ENCODE results near the gene CHST11. TPM values are rescaled to one million over a fixed set of nuclear protein-coding genes. Genes with fewer than 3 reads are reported as not detected.
"Not testable (repeated sequence)": the region's sequence is repeated elsewhere in the genome, so short reads cannot be mapped to it uniquely, and the experiment has no call there.

The CHST11 gene
- total and polyA plus RNA-seq, 2 donors: 4.7 to 10.0 TPM

DNA sequence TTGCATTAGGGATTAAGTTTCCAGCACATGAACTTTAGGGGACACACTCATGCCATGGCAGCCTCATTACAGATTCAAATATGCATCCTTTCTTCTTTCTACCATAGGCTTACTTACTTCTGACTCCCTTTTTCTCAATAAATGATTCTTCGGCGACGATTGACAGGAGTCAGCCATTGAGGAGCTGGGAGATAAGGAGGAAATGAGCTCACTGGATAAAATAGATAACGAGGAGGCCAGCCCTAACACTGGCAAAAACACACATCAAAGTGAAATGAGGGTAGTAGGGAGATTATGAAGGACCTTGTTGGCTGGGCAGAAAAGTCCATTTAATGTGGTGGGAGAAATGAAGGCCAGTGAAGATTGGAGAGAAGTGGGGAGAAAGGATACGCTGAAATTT lies 329.1 kb downstream of the CHST11 start:
- Histone ChIP-seq H3K27ac (ENCODE audit: low read depth) (no peak overlapping the region), H3K4me3 (ENCODE audit: low read depth, low read length) (no peak overlapping the region), H3K4me1 (ENCODE audit: insufficient read depth) (no peaks in the 10 kb centered on the region), H3K36me3 (ENCODE audit: insufficient read depth) (no peaks in the 10 kb centered on the region)
- 88% methylated on average over 5 of the region's 5 CpGs for WGBS
- no peak for DNase-seq (ENCODE audit: extremely low spot score)

DNA sequence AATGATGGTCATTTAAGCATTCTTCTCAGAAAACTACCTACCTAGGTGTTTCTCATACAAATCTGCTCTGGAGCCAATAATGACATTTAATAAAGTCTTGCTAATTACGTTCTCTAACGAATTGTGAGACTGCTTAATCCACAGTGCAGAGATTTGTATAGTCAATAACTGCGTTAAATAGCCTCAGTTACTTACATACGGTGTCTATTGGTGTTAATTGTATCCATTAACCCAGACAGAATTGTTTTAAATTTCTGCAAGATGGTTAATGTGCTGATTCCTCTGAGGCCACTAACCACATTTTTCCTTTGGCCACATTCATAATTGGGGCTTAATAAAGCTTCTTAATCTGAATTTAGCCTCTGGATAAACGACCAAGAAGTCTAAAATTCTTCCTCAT lies 329.6 kb downstream of the CHST11 start:
- no peaks in the 10 kb centered on the region for H3K4me1 ChIP-seq (ENCODE audit: insufficient read depth)
- no peak overlapping the region for H3K27ac ChIP-seq (ENCODE audit: low read depth)
- DNase-seq (ENCODE audit: extremely low spot score): no peak
- 91% methylated on average over 5 of the region's 5 CpGs for WGBS
- no peaks in the 10 kb centered on the region for H3K36me3 ChIP-seq (ENCODE audit: insufficient read depth)
- H3K4me3 ChIP-seq (ENCODE audit: low read depth, low read length): no peak overlapping the region

DNA sequence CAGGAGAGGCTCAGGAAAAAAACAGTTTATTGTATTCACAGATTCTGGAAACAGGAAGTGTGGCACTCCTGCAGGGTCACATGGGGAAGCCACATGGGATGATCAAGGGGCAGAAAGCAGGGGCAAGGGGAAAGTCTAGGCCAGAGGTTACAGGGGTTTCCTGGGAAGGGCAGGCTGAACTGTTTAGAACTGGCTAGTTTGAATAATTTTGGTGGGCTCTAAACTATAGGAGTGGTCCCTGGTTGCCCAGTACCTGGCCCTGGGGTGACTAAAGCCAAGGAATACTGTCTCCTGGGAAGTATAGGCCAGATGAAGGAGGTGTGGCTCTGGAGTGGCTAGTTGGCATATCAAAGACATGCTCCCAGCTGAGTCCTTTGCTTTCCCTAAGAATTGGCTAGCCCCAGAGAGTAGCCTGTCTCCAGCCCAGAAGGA lies 332.1 kb downstream of the CHST11 start:
- H3K4me1 ChIP-seq (ENCODE audit: insufficient read depth): no peaks in the 10 kb centered on the region
- DNase-seq (ENCODE audit: extremely low spot score): no peak
- H3K36me3 ChIP-seq (ENCODE audit: insufficient read depth): no peaks in the 10 kb centered on the region
- no peak overlapping the region for H3K27ac ChIP-seq (ENCODE audit: low read depth)
- no peak overlapping the region for H3K4me3 ChIP-seq (ENCODE audit: low read depth, low read length)

DNA sequence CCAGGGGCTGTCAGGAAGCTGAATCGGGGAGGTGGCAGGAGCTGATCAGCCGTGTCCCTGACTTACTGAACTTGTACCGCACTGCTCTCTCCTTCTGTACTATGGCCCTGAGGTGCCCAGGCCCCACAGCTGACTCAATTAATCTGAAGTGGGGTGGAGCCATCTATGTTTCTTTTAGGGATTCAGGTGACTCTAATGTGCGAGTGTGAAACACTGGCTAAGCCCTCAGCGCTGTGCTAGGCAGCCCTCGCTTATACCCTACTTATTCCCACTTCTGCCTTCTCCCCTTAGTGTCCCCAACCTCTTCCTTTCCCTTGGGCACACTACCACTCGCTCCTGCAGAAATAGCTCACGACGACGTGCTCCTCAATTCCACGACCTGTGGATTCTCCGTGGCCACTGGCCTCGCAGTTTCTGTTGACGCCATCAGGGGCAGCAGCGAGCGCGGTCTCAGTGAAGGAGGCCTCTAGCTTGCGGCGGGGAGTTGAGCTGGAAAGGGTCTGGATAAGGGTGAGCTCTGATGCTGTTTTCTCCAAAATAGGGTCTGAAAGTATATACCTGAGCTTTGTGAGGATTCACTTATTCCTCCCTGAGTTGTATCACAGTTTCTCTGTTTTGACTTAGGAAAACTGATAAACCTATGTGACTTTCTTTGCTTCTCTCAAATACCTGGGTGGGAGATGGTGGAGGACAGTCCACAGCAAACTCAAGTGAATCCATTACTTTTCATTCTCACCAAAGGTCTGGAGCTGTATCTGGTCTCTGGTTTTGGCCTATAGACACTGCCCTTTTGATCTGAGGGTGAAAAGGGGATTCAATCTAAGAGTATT lies 333.8 kb downstream of the CHST11 start:
- WGBS: 51% methylated on average over 19 of the region's 19 CpGs
- Histone ChIP-seq H3K4me3 (ENCODE audit: low read depth, low read length) (no peak overlapping the region), H3K4me1 (ENCODE audit: insufficient read depth) (no peaks in the 10 kb centered on the region), H3K36me3 (ENCODE audit: insufficient read depth) (no peaks in the 10 kb centered on the region), H3K27ac (ENCODE audit: low read depth) (no peak overlapping the region)
- DNase-seq (ENCODE audit: extremely low spot score): no peak

DNA sequence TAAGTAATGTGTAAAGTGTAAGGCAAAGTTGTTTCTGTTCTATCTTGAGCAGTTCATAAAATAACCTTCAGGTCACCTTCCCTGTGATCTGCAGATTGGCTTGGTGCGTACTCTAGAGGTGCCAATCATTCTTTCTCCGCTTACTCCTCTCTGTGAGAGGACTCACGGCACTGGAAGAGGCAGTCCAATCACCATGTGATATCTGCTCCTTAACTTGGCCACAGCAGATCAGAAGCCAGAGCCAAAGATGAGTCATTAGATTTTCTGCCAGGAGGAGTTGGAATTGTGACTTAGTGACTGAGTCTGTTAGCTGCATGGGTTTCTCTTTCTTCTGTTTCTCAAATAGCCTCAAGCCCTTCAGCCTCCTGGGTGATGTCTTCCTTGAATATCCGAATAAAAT lies 335.8 kb downstream of the CHST11 start:
- no peak for DNase-seq (ENCODE audit: extremely low spot score)
- WGBS: 40% methylated on average over 4 of the region's 4 CpGs
- no peaks in the 10 kb centered on the region for H3K4me1 ChIP-seq (ENCODE audit: insufficient read depth)
- H3K36me3 ChIP-seq (ENCODE audit: insufficient read depth): no peaks in the 10 kb centered on the region
- H3K4me3 ChIP-seq (ENCODE audit: low read depth, low read length): no peak overlapping the region
- no peak overlapping the region for H3K27ac ChIP-seq (ENCODE audit: low read depth)

DNA sequence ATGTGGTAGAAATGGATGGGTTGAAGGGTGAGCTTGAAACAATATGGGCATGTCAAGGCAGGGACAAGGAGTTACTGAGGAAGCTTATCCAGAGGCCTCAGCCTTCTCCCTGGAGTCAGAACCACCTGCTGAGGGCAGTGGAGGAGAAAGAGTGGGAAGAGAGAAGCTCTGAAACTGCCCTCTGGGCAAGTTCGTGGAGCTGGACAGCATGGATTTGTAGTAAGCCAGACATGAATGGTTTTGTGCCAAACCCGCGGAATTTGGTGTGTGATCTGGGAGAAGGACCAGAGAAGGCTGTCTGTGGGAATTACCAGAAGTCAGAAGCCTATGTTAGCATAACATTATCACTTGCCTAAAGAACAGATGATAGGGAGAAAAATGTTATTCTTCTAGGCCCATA lies 336.5 kb downstream of the CHST11 start:
- 64% methylated on average over 3 of the region's 3 CpGs for WGBS
- Histone ChIP-seq H3K27ac (ENCODE audit: low read depth) (no peak overlapping the region), H3K4me1 (ENCODE audit: insufficient read depth) (no peaks in the 10 kb centered on the region), H3K36me3 (ENCODE audit: insufficient read depth) (no peaks in the 10 kb centered on the region), H3K4me3 (ENCODE audit: low read depth, low read length) (no peak overlapping the region)
- no peak for DNase-seq (ENCODE audit: extremely low spot score)

DNA sequence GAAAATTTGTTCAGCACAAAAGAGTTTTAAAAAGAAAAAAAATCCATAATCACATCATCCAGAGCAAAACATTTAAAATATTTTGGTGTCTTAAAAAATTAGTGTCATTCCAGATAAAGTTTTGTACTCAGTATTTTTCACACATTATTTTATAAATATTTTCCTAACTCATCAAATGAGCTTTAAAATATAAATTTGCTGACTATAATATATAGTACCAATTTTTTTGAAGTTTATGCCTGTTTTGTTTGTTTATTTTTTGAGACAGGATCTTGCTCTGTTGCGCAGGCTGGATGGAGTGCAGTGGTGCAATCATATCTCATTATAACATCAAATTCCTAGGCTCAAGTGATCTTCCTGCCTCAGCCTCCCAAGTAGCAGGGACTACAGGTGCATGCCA lies 337.2 kb downstream of the CHST11 start:
- H3K4me3 ChIP-seq (ENCODE audit: low read depth, low read length): no peak overlapping the region
- no peak overlapping the region for H3K27ac ChIP-seq (ENCODE audit: low read depth)
- H3K4me1 ChIP-seq (ENCODE audit: insufficient read depth): no peaks in the 10 kb centered on the region
- DNase-seq (ENCODE audit: extremely low spot score): no peak
- H3K36me3 ChIP-seq (ENCODE audit: insufficient read depth): no peaks in the 10 kb centered on the region
- WGBS: 99% methylated on average over 1 of the region's 1 CpG

DNA sequence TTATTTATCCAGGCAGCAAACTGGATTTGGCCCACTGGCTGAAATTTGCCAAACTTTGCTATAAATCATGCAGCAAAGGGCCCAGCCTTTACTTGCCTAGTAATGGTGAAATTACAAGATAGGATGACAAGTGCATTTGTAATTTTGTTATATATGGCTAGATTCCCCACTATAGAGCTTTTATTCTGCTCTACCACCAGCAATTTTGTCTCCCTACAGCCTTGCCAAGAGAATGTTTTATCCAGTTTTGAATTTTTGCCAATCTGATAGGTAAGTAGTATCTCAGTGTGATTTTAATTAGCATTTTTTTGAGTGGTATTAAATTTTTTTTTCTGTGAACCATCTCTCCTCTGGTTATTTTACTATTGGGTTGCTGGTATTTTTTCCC lies 339.7 kb downstream of the CHST11 start:
- no peaks in the 10 kb centered on the region for H3K4me1 ChIP-seq (ENCODE audit: insufficient read depth)
- no peak for DNase-seq (ENCODE audit: extremely low spot score)

DNA sequence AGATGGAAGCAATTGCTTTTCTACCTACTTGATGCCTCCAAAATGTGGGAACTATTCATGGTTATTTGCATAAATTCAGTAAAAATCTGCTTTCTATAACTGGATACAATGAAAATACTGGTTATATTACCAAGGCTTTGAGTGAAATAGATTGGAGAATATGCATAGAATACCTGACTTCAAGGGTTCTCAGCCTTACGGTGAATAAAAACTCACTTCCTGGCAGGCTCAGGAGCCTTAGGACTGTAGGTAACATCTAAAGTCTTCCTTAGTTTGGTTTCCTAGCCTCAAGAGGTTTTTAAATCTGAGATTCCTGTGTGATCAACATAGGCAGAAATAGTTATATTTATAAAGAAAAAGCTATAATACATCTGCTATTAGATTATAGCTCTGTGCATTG lies 342.7 kb downstream of the CHST11 start:
- DNase-seq (ENCODE audit: extremely low spot score): no peak
- no peak overlapping the region for H3K27ac ChIP-seq (ENCODE audit: low read depth)
- no peak overlapping the region for H3K4me3 ChIP-seq (ENCODE audit: low read depth, low read length)
- H3K36me3 ChIP-seq (ENCODE audit: insufficient read depth): no peaks in the 10 kb centered on the region
- no peaks in the 10 kb centered on the region for H3K4me1 ChIP-seq (ENCODE audit: insufficient read depth)
- 94% methylated on average over 1 of the region's 1 CpG for WGBS

More for the DNA sequence above, 339.7 kb downstream of the CHST11 start:
- Histone ChIP-seq H3K27ac (ENCODE audit: low read depth) (no peak overlapping the region), H3K4me3 (ENCODE audit: low read depth, low read length) (no peak overlapping the region), H3K36me3 (ENCODE audit: insufficient read depth) (no peaks in the 10 kb centered on the region)

DNA sequence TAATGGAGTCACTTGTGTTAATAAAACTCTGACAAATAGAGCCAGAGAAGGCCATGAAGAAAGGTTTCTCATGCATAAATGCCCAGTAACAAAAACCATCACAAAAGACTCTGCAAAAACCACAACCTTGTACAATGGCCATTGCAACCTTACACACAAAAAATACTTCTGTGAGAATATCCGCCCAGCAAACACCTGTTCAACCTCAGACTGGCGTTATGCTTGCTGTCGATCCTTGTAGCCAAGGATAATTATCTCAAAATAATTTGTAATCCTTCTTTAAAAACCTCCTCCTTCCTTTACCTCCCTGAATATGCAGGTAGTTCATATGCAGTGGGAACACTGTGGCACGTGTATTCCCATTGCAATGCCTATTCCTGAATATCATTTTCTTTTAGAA lies 344.3 kb downstream of the CHST11 start:
- Histone ChIP-seq H3K4me1 (ENCODE audit: insufficient read depth) (no peaks in the 10 kb centered on the region), H3K27ac (ENCODE audit: low read depth) (no peak overlapping the region), H3K4me3 (ENCODE audit: low read depth, low read length) (no peak overlapping the region), H3K36me3 (ENCODE audit: insufficient read depth) (no peaks in the 10 kb centered on the region)
- no peak for DNase-seq (ENCODE audit: extremely low spot score)
- WGBS: 84% methylated on average over 4 of the region's 4 CpGs

DNA sequence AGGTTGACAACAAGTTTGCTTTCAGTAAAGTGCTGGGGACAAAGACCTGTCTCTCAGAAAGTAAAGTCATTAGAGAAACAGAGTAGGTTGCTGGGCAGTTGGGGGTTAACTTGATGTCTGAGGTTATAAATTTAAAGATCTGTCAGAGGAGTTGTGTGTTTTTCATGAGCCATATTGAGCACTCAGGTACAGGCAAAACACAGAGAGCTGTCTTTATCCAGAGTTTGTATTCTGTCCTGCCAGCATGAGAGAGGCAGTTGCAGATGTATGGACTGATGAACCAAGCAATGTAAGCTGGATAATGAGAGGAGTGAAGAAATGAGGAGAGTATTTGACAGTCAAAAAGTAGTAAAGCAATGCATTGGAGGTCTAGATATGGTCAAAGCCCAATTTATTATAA lies 344.7 kb downstream of the CHST11 start:
- Histone ChIP-seq H3K27ac (ENCODE audit: low read depth) (no peak overlapping the region), H3K4me1 (ENCODE audit: insufficient read depth) (no peaks in the 10 kb centered on the region), H3K36me3 (ENCODE audit: insufficient read depth) (no peaks in the 10 kb centered on the region), H3K4me3 (ENCODE audit: low read depth, low read length) (no peak overlapping the region)
- DNase-seq (ENCODE audit: extremely low spot score): no peak

DNA sequence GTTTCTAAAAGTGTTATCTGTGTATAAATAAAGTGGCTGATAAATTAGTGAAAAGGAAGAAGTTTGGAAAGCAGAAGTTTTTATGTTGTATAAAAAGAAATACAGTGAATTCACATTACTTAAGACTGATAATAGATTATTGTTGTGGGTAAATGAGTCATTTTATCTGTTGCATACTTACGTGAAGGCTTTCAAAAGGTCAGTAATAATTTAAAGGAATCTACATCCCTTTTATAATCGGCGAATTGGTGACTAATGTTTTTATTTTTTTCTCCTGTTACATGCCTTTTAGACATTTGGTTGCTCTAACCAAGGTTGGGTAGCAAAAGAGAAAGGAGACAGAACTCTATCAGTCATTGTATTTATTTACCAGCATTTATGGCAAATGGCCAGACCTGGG lies 345.5 kb downstream of the CHST11 start:
- WGBS: 63% methylated on average over 3 of the region's 3 CpGs

DNA sequence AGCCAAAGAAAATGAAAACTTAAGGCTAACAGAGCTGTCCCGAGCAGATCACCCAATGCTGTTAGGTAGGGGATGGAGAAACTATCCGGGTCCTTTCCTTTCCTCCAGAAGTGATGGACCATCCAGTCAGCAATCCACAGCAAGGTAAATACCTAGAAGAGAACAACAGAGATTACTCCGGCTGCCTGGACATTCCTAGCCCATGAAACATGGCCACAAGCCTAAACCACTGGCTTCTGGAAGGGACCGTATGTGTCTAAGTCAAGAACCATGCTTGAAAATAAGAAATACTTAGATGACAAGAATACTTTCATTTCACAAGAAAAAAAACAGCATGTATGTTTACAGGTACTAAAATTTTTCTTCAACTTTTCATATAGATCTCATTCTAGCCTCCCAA lies 348.4 kb downstream of the CHST11 start:
- no peak for DNase-seq (ENCODE audit: extremely low spot score)
- Histone ChIP-seq H3K27ac (ENCODE audit: low read depth) (no peak overlapping the region), H3K4me1 (ENCODE audit: insufficient read depth) (no peaks in the 10 kb centered on the region), H3K4me3 (ENCODE audit: low read depth, low read length) (no peak overlapping the region), H3K36me3 (ENCODE audit: insufficient read depth) (no peaks in the 10 kb centered on the region)
- WGBS: 65% methylated on average over 4 of the region's 4 CpGs

More for the DNA sequence above, 345.5 kb downstream of the CHST11 start:
- DNase-seq (ENCODE audit: extremely low spot score): no peak
- H3K36me3 ChIP-seq (ENCODE audit: insufficient read depth): no peaks in the 10 kb centered on the region
- no peak overlapping the region for H3K4me3 ChIP-seq (ENCODE audit: low read depth, low read length)
- no peaks in the 10 kb centered on the region for H3K4me1 ChIP-seq (ENCODE audit: insufficient read depth)
- no peak overlapping the region for H3K27ac ChIP-seq (ENCODE audit: low read depth)

DNA sequence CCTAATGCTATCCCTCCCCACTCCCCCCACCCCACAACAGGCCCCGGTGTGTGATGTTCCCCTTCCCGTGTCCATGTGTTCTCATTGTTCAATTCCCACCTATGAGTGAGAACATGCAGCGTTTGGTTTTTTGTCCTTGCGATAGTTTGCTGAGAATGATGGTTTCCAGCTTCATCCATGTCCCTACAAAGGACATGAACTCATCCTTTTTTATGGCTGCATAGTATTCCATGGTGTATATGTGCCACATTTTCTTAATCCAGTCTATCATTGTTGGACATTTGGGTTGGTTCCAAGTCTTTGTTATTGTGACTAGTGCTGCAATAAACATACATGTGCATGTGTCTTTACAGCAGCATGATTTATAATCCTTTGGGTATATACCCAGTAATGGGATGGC lies 349.4 kb downstream of the CHST11 start:
- not testable (repeated sequence) for H3K4me3 ChIP-seq (ENCODE audit: low read depth, low read length); H3K4me1 ChIP-seq (ENCODE audit: insufficient read depth); H3K27ac ChIP-seq (ENCODE audit: low read depth); DNase-seq (ENCODE audit: extremely low spot score); H3K36me3 ChIP-seq (ENCODE audit: insufficient read depth)
- 96% methylated on average over 4 of the region's 4 CpGs for WGBS

DNA sequence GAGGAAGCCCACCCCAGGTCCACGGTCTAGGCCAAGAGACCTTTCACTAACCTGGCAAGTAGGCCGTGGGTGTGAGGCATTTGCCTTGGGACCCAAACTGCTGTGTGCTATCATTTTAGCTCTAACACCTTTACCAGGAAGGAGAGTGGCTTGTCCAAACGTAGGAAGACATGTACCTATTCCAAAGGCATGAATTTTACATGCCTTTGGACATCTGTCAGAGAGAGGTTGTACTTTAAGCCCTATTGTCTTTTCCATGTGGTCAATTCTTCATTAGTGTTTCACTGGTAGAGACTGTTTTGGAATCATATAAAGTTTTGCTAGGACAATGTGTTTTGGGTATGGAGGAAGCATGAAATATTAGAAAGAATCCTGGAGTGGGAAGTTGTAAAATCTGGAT lies 352.5 kb downstream of the CHST11 start:
- no peak overlapping the region for H3K27ac ChIP-seq (ENCODE audit: low read depth)
- no peaks in the 10 kb centered on the region for H3K36me3 ChIP-seq (ENCODE audit: insufficient read depth)
- H3K4me3 ChIP-seq (ENCODE audit: low read depth, low read length): no peak overlapping the region
- DNase-seq (ENCODE audit: extremely low spot score): no peak
- 91% methylated on average over 3 of the region's 3 CpGs for WGBS
- no peaks in the 10 kb centered on the region for H3K4me1 ChIP-seq (ENCODE audit: insufficient read depth)
